ENCODE measurements around the gene MIA3.
"Not testable (repeated sequence)": the region's sequence is repeated elsewhere in the genome, so short reads cannot be mapped to it uniquely, and the experiment has no call there.

Gene MIA3

DNA sequence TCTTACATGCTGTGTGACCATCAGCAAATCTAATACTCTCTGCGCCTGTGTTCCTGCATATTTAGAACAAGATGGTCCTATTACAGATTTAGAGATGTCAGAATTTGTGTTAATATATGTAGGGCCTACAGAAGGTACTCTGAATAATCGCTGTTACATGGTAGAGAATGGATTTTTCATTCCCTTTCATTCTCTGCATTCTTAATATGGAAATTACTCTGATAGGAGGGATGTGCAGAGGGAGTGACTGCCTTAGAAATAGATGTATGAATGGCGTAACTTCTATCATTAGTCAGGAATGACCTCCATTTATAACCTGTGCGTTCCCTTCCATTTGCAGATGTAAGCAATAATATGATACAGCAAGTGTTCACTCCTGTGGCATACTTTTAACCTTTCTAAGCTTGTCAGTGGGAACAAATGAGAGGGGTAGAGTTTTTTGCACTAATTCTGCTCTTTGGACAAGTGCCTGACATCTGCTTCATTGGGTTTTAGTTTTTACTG, 45.6 kb downstream of the MIA3 start:
- no peak for DNase-seq (ENCODE audit: low read depth, low spot score)

DNA sequence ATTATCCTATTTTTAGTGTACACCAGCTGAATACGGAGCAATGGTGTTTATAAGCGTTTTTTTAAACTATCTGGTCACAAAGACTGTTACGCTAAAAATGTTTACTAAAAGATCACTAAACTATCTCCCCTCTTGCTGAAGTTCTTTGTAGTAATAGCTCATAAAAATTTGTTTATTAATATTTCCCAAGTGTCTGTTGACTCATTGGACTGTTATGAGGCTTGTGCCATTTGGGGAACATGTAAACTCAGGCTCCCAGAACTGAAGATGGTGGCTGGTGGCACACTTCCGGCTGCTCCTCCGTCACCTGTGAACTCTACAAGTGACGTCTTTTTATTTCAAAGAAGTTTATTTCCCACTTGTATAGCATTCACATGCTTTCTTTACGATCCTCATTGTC, 48.1 kb downstream of the MIA3 start:
- no peak for DNase-seq (ENCODE audit: low read depth, low spot score)

DNA sequence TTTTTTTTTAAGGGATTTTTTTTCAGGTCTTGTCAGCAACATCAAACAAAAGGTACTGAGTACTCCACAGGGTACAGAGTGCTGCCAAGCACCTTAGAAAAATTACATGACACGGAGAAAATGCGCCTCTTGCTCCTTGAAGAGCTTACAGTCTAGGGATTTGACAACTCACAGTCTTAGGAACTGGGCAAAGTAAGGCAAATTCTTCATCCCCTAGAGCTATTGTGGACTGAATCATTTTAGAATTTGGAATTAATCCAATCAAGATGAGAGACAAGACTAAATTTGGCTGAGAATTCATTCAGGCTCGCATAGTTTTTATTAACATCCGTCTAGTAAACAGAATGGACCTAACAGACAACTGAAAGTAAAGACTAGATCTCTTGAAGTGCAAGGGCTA, 50.3 kb downstream of the MIA3 start:
- not testable (repeated sequence) for DNase-seq (ENCODE audit: low read depth, low spot score)

DNA sequence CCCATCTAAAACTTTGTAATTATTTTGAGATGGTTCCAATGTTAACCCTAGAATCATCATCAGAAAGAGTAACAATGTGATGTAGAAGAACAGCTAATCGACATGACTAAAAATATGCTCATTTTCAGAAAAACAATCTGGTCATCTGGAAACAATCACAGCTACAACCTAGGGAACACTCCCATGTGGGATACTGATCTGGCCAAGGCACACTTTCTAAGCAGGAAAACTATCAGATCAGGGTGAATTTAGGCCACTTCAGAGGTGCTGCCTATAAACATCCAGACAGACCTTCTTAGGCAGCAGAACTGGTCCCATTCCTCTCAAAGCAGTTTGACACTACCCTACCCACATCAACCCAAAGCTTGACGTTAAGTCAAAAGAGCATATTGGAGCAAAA, 51.2 kb downstream of the MIA3 start:
- DNase-seq (ENCODE audit: low read depth, low spot score): not testable (repeated sequence)

DNA sequence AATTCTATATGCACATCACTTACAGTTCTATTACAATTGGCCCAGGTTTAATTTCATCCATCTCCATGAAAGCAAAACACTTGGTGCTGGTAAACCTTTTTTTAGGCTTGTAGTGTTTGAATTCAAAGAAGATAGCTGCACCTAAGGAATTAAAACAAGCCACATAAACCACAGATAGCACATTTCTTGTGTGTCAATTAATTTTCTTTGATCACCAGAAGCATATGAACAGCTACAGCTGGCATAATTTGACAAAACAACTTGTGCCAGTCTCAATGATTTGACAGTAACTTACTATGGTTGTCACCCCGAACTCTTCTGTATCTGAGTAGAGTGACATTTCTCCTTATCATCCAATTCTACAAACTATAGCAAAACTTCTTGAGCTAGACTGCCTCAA, 52.2 kb downstream of the MIA3 start:
- no peak for DNase-seq (ENCODE audit: low read depth, low spot score)

DNA sequence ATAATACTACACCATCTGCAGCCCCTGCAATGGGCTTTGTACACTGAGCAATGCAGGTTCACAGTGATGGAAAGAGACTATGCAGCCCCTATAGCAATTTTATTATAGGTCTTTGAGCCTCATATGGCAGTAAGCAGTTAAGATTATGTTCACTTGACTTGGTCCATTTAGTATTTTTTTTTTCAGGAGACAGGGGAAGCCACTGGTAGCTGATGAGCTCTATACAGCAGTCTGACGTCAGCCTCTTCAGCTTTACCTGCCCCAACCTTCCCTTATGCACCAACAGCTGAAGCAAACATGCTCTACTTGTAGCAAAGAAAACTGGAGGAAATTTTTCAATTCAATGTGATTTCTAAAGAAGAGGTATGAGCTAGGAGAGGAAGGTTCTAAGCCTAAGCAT, 62.2 kb downstream of the MIA3 start:
- no peak for DNase-seq (ENCODE audit: low read depth, low spot score)

DNA sequence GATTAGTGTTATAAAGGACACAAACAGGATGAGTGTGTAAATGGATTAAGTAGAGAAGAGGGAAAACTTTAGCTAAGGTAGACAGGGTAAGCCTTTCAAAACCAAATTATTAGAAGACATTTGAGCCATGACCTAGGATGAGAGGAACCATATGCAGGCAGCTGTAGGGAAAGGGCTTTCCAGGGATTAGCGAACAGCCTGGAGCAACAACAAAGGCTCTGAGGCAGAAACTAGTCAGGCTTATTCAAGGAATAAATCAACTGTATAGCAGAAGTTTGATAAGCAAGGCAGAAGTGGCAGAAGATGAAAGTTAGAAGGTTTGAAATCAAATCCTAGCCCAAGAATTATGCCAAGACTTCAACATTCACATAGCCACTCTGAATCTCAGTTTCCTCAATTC, 73.1 kb downstream of the MIA3 start:
- DNase-seq (ENCODE audit: low read depth, low spot score): no peak

DNA sequence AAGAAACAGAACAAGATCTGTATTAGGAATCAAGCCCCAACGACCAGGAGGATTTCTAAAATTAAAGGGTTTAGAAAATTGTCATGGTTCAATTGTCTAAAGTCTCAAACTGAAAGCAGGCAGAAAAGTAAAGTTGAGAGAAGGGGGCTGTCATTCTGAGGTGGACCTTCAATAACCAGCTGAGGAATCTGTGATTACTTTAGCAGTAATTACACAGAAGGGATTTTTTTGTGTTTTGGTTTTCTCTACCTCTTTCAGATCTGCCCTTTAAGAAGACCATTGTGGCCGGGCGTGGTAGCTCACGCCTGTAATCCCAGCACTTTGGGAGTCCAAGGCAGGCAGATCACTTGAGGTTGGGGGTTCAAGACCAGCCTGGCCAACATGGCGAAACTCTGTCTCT, 77.0 kb downstream of the MIA3 start:
- DNase-seq (ENCODE audit: low read depth, low spot score): no peak

DNA sequence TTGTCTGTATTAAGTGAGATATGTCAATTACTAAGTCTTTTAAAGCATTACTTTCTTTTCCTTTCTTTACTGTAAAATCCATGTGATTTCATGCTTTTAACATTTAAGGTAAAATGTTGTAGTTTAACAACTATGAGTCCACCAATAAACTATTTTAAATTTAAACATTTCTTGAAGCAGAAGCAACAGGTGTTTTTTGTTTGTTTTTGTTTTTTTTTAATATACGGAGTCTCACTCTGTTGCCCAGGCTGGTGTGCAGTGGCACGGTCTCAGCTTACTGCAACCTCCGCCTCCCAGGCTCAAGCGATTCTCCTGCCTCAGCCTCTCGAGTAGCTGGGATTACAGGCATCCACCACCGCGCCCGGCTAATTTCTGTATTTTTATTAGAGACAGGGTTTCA, 78.8 kb downstream of the MIA3 start:
- no peak for DNase-seq (ENCODE audit: low read depth, low spot score)

DNA sequence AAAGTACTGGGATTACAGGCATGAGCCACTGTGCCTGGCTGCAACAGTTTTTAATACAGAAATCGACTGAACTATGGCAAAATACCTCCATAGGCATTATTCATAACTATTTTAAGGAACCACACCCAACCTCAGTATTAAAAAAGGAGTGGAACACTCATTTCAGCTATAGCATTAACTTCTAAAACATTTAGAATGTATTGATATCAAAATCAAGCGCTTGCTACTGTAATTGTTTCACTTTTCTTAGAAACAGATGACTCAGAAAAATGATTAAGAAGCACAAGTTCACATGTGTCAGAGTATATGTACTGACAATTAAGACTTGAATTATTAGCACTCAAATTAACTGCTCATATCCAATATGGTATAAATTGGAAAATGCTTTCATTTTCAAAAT, 79.3 kb downstream of the MIA3 start:
- no peak for DNase-seq (ENCODE audit: low read depth, low spot score)

DNA sequence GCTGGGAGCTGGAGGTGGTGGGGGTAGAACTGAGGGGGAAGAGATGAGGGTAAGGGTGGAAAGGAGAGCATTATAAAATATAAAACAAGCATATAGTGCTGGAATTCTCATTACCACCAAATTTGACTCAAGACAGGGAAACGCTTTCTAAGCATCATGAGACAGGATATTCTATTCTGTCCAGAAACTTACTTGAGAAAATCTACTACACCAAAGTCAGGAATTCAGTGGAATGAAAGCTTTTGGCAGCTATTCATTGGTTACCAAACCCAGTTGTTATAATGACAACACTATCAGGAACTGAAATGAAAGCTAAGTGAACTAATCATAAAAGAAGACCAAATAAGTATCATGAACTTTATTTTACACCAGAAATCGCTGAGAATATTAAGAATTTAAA, 79.9 kb downstream of the MIA3 start:
- DNase-seq (ENCODE audit: low read depth, low spot score): no peak

DNA sequence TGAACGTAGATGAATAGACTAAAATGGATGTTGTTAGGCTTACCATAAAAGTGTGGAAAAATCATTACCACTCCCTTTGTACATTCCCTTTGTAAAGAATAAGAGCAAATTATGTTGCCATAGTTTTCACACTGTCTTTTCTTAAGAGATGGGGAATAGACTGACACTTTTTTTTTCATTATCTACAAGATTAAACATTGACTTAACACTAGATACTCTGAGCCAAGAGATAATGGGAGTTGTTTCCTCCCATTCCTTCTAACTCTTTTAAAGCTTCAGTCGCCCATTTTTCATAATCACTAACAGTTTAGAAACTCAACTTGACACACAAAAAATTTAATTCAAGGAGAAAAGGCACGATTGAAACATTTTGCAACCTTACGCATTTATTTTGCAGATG, 84.3 kb downstream of the MIA3 start:
- no peak for DNase-seq (ENCODE audit: low read depth, low spot score)

DNA sequence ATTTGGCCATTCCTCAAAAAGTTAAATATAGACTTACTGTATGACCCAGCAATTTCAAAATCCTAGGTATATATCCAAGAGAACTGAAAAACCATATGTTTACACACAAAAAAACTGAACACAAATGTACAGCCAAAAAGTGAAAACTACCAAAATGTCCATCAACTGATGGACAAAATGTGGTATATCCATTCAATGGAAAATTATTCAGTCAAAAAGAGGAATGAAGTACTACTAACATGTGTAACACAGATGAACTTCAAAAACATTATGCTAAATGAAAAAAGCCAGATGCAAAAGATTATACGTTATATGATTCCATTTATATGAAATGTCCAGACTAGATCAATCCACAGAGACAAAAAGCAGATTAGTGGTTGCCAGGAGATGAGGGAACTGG, 86.4 kb downstream of the MIA3 start:
- DNase-seq (ENCODE audit: low read depth, low spot score): no peak

DNA sequence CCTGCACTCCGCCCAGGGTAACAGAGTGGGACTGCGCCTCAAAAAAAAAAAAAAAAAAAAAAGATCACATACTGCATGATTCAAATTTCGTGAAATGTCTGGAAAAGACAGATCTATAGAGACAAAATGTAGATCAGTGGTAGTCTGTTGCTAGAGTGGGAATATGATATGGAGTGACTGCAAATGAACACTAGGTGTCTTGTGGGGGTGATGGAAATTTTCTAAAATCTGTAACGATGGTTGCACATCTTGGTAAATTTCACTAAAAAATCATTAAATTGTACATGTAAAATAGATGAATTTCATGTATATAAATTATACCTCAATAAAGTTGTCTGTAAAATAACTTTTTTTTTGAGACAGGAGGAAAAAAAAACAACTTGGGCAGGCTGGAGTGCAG, 88.9 kb downstream of the MIA3 start:
- no peak for DNase-seq (ENCODE audit: low read depth, low spot score)

DNA sequence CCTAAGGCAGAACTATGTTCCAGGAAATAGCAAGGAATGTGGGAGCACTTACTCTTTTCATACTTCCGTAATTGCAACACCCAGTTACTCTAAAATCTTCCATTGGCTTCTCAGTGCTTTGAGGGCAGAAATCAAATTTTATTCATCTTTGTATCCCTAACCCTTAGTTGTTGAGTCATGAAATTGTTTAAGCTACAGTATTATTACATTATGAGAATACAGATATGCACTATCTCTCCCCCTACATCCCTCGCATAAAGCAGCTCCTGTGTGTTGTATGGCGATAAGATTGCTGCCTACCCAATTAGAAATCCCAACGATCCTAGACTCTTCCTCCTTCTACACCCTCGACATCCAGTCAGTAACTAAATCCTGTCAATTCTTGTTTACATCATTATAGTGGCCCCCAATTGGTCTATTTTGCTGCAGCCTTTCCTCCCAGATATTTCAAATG, 91.8 kb downstream of the MIA3 start:
- no peak for DNase-seq (ENCODE audit: low read depth, low spot score)

DNA sequence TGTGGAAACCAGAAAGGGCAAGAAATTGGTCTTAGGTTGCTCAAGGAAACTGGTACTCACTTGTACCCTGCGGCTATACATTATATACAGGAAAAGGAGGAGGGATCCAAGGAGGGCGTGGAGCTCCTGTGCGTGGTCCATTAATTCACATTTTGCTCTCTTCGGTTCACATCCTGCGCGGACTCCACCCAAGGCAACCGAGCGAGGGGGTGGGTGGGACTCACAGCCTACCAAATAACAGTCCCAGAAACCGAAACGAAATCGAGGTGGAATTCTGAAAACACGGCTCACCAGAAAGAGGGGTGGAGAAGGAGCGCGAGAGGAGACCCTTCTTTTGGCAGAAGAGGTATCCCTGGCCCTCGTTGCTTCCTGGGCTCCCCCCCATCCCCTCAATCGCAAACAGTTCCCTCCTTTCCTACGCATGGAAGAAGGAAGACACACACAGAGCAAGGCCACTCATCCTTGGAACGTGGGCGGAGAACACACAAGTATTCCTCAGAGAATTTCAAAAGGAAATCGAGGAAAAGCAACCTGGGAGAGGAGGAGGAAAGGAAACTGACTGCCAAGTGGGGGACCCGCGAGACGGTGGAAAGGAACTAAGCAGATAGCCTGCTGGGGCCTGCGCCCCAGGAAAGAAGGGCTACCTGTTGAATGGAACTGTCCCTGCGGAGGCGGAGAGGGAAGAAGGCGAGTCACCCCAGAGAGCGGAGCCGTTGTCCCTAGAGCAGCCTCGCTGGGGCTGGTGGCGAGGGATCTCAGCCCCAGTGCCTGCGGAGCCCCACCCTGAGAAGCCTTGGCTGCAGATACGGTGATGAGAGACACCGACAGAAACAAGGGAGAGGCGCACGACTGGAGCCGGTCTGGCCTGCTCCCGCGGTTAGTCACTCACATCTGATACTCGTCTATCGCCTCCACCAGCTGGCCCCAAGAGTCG, 93.7 kb downstream of the MIA3 start:
- DNase-seq (ENCODE audit: low read depth, low spot score): no peak

DNA sequence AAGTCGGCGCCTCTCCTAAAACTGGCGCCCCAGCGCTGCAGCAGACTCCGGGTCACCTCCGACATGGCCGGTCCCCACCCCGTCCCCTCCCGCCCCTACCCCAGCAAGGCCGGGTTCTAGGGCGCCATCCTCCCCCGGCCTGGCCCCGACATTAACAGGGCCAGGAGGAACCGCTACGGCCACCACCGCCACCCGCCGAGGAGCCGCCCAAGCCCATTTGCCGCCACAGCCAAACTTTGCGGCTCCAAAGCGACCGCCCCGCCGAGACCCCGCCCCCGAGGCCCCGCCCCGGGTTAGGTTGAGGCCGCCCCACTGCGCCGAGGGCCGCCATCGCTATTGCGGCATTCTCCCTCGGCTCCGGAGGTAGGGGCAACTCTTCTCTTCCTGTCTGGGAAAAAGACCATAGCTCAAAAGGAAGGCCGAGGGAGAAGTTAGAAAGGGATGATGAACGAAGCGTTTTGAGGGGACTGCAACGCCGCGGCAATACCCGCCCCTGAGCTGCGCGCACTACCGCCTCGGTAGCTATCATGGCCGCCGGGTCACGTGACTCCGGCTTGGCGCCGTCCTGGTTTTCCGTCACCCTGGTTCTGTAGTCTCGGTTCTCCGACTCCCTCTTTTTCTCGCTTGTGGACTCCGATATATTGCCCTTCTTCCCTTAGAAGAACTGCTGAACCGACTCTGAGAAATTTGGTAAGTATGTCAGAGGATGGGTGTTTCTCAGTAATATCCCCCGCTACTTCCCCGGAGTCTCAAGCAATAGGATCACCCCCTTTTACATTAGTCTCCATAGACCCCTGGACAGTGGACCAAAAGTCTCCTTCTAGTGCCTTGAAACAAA, 94.6 kb downstream of the MIA3 start, which contains the start of the genes AIDA and BROX:
Gene AIDA (minus strand): TSS at position 239 of the 838 bp plus-strand sequence. CDS start 174 bp downstream, at position 65.
Gene BROX (plus strand): TSS at position 312 of the 838 bp plus-strand sequence. CDS start 3,136 bp downstream, outside the sequence.
- DNase-seq (ENCODE audit: low read depth, low spot score): peak; percentile 57

DNA sequence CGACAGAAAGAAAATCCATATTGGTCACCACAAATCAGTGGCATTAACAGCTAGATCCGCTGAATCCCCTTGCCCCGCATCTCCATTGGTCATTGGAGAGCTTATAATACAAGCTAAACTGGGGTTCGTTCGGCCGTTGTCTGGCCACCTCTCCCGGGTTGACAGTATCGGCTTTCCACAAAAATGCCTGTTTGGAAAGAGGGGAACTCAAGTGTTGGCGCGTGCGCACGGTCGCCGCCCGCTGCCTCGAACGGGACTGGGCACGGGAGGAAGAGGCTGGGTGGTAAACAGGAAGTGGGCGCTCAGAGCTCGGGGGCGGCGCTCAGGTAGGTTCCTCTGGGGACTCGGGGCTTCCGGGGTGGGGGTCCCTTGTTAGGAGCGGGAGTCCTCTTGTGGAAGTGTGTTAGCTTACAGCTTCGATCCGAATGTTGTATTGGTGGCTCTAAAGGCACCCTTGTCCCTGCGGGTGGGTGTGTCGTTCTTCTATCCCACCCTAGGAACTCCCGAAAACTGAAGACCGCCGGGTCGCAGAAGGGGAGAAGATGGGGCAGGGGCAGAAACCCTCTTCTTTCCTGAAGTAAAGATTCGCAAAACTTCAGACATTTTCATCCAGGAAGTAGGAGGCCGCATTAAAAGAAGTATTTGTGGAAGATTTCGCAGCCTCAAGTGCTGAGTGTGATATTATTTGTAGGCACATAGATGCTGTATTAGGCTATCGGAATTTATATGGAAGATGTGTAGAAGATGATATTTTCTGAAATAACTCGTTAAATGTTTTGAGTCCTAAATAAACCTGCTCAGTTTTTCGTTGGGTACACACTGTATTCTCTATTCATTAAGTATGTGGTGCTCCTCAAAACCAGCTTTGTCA, 95.4 kb downstream of the MIA3 start:
- peak; percentile 89 for DNase-seq (ENCODE audit: low read depth, low spot score)

DNA sequence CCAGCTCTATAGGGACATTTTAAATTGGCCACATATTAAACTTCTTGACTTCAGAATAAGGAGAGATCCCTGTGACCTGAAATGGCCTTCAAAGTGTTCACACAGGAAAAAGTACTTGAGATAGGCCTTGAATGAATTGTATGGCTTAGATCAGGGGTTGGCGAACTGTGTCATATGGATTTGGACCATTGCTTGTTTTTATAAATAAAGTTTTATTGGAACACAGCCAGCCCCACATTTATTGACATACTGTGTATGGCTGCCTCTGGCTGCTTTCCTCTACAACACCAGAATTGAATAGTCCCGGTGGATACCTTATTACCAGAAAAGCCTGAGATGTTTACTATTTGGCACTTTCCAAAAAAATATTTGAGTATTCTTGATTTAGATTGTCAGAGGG, 98.5 kb downstream of the MIA3 start:
- DNase-seq (ENCODE audit: low read depth, low spot score): no peak
